NB4 (cell line): ENCODE results near the gene DNAJC3.

Source experiments
- DNase-seq: peaks from one replicate; pipeline ENCODE4 v3.0.0; 2010; ENCODE audit warnings: low read depth
- H3K4me3 ChIP-seq: one replicate; pipeline ENCODE4 v1.5.1; 2011; ENCODE audit warnings: mild to moderate bottlenecking, low read depth, low read length, moderate library complexity
- CTCF ChIP-seq: IDR thresholded peaks from one replicate; pipeline ENCODE4 v1.5.1; 2012; ENCODE audit warnings: low read depth, low read length
- MAX ChIP-seq: IDR thresholded peaks from 2 replicates; pipeline ENCODE4 v1.6.1; 2011; ENCODE audit warnings: low read depth, low read length
- MYC ChIP-seq: IDR thresholded peaks from 2 replicates; pipeline ENCODE4 v1.6.1; 2011; ENCODE audit warnings: low read depth, low read length
- POLR2A ChIP-seq: IDR thresholded peaks from 2 replicates; pipeline ENCODE4 v1.6.1; 2011; ENCODE audit warnings: mild to moderate bottlenecking; ENCODE audit not compliant: insufficient read length; ENCODE audit errors: extremely low read depth

Gene DNAJC3

DNA sequence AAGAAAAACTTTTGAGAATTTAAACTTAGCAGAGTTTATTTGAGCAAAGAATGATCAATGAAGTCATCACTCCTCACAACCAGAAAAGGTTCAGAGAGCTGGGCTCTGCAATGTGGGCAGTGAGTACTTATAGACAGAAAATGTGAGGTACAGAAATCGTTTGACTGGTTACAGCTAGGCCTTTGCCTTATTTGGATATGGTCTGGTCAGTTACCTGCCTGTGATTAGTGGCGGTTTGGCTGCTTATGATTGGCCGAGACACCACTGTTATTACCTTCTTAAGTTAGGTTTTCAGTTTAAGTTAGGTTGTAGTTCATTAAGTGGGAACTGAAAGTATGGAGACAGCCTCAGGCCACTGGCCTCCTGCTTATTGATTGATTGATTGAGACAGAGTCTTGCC is 66.3 kb downstream of the DNAJC3 start:
- no peak overlapping the region for H3K4me3 ChIP-seq
- no peak for DNase-seq
- TF ChIP-seq MYC (no peak), POLR2A (no peak), CTCF (no peak), MAX (no peak)

DNA sequence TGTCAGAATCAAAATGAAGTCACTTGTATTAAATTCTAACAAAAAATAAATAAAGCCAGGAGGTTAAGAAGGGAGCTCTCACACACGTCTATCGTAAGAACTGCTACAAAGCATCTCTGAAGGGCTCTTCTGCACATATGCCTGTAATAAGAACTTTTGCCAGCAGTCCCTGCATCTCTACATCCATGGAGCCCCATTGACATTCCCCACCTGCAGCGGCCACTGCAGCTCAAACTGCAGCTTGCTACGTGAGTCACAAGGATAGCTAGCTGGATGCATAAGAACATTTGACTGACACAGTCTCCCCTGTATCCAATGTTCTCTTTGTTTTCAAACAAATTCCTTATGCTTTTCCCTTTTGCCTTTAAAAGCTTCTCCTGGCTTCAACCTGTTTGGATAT is 68.3 kb downstream of the DNAJC3 start:
- no peak for DNase-seq
- no peak overlapping the region for H3K4me3 ChIP-seq
- no peak for TF ChIP-seq MYC
- no peak for TF ChIP-seq CTCF
- no peak for TF ChIP-seq MAX
- TF ChIP-seq POLR2A = no peak

- H3K4me3 ChIP-seq = no peak overlapping the region
- peak; percentile 10 for DNase-seq
Observed at GRCh38 chr13:95745752-95746151, 68.8 kb downstream of the DNAJC3 start.

GRCh38 chr13:95749545-95749944 is 72.6 kb downstream of the DNAJC3 start:
- DNase-seq = no peak
- H3K4me3 ChIP-seq = no peak overlapping the region
- TF ChIP-seq MYC (no peak), POLR2A (no peak), MAX (no peak), CTCF (no peak)

More at GRCh38 chr13:95745752-95746151, 68.8 kb downstream of the DNAJC3 start:
- TF ChIP-seq POLR2A (no peak), CTCF (no peak), MYC (no peak), MAX (no peak)

DNA sequence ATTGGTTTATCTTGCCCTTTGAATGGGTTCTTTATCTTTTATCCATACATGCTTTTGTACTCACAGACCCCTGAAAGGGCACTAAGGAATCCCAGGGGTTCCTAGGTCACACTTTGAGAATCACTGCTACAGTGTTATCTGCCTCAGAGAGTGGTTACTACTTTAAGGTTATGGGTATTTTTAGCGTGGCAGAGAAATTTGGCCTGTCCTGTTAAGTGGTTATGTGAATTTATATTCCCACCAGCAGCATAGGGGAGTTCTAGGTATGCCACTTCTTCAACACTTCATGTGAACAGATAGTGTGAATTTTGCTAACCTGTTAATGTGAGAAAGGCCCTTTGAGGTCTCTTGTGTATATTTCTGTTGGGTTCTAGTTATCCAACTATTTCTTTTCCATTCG is 75.7 kb downstream of the DNAJC3 start:
- no peak overlapping the region for H3K4me3 ChIP-seq
- no peak for DNase-seq
- no peak for TF ChIP-seq CTCF
- TF ChIP-seq POLR2A = no peak
- TF ChIP-seq MAX = no peak
- TF ChIP-seq MYC = no peak

DNA sequence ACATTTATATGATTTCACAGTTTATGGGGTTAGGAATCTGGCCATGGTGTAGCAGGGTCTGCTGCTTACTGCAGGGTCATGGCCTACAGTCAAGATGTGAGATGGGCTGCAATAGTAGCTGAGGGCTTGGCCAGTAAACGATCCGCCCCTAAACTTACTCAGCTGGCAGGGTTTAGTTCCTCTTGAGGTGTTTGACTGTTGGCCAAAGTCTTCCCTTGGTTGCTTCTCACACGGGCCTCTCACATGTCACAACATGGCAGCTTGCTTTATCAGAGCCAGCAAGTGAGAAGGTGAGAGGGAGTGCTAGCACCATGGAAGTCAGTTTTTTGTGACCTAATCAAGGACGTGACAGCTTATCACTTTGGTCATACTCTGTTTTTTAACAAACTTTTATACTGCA is 77.1 kb downstream of the DNAJC3 start:
- TF ChIP-seq MYC = no peak
- no peak for TF ChIP-seq CTCF
- no peak for TF ChIP-seq POLR2A
- no peak for TF ChIP-seq MAX
- H3K4me3 ChIP-seq = no peak overlapping the region
- DNase-seq = peak; percentile 32
